Head of caudate nucleus (tissue), 42 donors: Measurements from ENCODE around the gene FOXM1.
A peak's percentile ranks its signal among the peaks of the same experiment; 100 is the strongest.
"Not testable (repeated sequence)": the region's sequence is repeated elsewhere in the genome, so short reads cannot be mapped to it uniquely, and the experiment has no call there.

Source experiments
- DNase-seq, 42 donors: peaks; one replicate each; pipeline versions ENCODE4 v3.0.0 to v3.0.0-alpha.2; 2020 to 2021; ENCODE audit warnings: mixed read lengths in 7 of 42
- intact Hi-C: fragments of 100-400 bp; cut with DNase I; formaldehyde crosslinking; loops from one replicate; pipeline ENCODE4 v1.15.0; 2022

The FOXM1 gene

DNA sequence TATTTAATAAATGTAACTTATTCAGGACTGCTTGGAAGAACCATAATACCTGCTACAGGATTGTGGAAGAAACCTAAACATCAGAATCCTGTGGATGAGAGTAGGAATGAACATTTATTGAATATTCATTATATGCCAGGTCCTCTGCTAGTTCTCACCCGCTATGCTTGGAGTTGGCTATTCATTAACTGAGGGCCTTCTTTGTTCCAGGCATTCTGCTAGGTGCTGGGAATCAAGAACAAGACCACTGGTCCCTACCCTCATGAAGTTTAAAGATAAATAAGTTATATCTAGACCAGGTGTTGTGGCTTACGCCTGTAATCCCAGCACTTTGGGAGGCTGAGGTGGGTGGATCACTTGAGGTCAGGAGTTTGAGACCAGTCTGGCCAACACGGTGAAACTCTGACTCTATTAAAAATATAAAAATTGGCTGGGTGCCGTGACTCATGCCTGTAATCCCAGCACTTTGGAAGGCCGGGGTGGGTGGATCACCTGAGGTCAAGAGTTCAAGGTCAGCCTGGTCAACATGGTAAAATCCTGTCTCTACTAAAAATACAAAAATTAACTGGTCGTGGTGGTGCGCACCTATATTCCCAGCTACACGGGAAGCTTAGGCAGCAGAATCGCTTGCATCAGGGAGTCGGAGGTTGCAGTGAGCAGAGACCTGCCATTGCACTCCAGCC, 9.9 kb upstream of the FOXM1 start:
- intact Hi-C loops, result loop anchor here (10.0 kb wide), 1 partner anchor 148 kb away; no protein-coding TSS in a partner anchor
- DNase-seq, result peak in 1 of 42 donors; percentile 34

DNA sequence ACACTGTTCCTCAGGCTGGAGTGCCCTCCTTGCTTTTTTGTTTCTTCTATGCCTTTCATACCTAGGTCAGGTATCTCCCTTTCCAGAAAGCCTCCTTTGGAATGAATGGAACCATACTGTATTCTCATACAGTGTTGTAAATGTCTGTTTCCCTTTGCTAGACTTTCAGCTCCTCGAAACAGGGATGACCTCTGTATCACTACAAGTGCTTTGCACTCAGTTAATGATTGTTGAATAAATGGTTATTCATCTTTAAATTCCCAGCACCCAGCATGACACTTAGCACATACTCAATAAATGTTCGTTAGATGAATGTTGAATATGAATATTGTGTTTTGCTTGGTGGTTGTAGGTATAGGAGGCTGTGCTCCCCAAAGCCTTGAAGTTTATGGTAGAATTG, 7.8 kb upstream of the FOXM1 start:
- intact Hi-C loops, result loop anchor here (10.0 kb wide), 1 partner anchor 150 kb away; no protein-coding TSS in a partner anchor
- DNase-seq, result no peak

- intact Hi-C loops, result loop anchor here (10.0 kb wide), 2 partner anchors 85 to 155 kb away; partner anchors contain the start of gene FKBP4
- no peak for DNase-seq
Measured at GRCh38 chr12:2879853-2880252, 2.9 kb upstream of the FOXM1 start.

- intact Hi-C loops, result loop anchor here (10.0 kb wide), 1 partner anchor 83 kb away; the partner anchor contains the start of gene FKBP4
- peak in 6 of 42 donors; percentile 2 to 33 (median 15) for DNase-seq
Measured at GRCh38 chr12:2877953-2878732, 1.2 kb upstream of the FOXM1 start.

- peak in 4 of 42 donors; percentile 9 to 44 (median 16) for DNase-seq
- intact Hi-C loops, result loop anchor here (10.0 kb wide), 1 partner anchor 82 kb away; the partner anchor contains the start of gene FKBP4
Measured at GRCh38 chr12:2876431-2877046, 435 bp downstream of the FOXM1 start.

DNA sequence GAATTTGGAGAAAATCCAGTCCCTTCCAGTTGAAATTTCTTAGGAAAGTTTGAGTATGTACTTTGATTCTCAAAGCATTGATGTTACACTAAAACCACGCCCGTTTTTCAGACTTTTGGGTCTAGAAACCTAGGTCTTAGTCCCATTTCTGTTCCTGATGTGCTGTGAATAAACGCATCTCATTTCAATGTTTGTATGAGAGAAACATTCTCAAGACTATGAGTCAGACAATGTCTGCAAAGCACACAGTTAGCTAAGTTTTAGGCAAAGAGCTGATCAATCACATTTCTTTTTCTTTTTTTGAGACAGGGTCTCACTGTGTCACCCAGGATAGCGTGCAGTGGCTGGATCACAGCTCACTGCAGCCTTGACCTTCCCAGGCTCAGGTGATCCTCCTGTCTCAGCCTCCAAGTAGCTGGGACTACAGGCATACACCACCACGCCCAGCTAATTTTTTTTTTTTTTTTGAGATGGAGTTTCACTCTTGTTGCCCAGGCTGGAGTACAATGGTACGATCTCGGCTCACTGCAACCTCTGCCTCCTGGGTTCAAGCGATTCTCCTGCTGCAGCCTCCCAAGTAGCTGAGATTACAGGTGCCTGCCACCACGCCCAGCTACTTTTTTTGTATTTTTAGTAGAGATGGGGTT, 7.9 kb downstream of the FOXM1 start:
- intact Hi-C loops, DNase-seq: not testable (repeated sequence)

DNA sequence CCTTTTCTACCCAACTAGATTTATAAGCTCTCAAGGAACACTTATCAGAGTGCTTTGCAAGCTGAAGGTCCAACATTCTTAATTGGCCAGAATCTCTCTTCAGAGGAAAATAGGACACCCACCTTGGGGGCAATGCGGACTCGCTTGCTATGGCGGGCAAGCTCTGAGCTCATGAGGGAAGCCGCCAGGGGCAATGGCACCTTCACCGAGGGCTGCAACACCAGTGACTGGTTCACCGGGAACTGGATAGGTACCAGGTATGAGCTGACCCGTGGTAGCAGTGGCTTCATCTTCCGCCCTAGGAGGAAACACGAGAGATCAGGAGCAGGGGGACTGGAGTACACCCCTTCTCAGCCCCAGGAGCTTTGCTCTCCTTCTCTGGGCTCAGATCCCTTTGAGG, 12.8 kb downstream of the FOXM1 start:
- intact Hi-C loops, result no loop called here
- DNase-seq, result peak in 1 of 42 donors; percentile 6

GRCh38 chr12:2863402-2863801, 13.6 kb downstream of the FOXM1 start:
- intact Hi-C loops, DNase-seq: not testable (repeated sequence)

DNA sequence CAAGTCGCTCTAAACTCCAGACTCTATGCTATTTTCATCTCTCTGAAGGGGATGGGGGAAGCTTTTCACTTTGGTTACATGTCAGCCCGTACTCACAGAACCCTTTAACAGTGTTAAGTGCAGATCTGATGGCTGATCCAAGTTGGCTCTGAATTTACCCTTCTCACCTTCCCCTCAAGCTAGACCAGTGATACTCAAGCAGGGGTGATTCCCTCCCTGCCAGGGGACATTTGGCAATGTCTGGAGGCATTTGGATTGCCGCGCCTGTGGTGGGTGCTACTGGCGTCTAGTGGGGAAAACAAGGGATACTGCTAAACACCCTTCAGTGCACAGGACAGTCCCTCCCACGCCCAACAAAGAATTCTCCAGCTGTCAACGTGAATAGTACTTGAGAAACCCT, 14.1 kb downstream of the FOXM1 start:
- intact Hi-C loops, result no loop called here
- DNase-seq, result no peak

DNA sequence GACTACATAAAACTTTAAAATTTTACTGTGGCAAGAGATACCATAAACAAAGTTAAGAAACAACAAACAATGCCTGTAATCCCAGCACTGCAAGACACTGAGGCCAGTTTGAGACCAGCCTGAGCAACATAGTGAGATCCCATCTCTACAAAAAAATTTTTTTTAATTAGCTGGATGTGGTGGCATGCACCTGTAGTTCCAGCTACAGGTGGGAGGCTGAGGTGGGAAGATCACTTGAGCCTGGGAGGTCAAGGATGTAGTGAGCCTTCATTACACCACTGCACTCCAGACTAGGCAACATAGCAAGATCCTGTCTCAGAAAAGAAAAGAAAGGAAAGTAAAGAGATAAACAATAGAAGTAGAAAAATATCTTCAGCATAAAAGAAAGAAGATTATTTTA, 16.8 kb downstream of the FOXM1 start:
- intact Hi-C loops, result no loop called here
- no peak for DNase-seq

DNA sequence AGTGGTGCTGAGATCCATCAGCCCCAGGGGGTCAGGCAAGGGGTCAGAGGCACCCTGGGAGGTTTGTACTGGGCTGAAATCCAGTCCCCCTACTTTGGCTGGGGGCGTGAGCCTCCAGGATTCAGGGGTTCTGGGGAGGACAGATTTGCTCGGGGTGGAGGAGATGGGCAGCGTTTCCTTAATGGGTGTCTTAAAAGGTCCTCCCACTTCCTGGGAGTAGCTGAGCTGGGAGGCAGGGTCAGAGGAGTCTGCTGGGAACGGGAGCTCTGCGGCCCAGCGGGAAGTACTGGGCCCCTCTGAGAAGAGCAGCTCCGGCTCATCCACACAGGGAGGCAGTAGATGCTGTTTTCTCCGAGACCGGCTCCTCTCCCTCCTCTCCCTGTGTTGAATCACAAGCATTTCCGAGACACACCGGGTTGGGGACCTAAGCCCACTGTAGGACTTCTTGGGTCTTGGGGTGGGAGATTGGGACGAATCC, 18.0 kb downstream of the FOXM1 start:
- intact Hi-C loops, result loop anchor here (10.0 kb wide), 1 partner anchor 176 kb away; no protein-coding TSS in a partner anchor
- DNase-seq, result no peak

- no peak for DNase-seq
- intact Hi-C loops, result loop anchor here (10.0 kb wide), 1 partner anchor 176 kb away; no protein-coding TSS in a partner anchor
Measured at GRCh38 chr12:2858334-2858733, 18.6 kb downstream of the FOXM1 start.

DNA sequence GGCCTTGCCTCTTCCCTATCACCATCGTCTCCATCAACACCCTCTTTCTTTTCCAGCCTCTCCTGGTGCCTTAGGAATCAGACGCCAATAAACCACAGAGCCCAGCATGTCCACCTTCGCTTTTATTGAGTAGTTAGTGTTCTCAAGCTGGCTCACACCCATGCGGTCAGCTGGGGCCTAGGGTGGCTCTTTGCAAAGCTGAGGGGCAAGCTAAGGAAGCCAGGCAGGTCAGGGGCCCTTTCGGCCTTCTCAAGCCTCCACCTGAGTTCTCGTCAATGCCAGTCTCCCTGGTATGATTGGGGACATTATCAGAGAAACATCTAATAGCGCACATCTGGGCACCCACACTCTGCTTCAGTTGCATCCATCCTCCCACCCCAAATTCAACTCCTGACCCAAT, 19.4 kb downstream of the FOXM1 start:
- intact Hi-C loops, result loop anchor here (10.0 kb wide), 1 partner anchor 177 kb away; no protein-coding TSS in a partner anchor
- no peak for DNase-seq

DNA sequence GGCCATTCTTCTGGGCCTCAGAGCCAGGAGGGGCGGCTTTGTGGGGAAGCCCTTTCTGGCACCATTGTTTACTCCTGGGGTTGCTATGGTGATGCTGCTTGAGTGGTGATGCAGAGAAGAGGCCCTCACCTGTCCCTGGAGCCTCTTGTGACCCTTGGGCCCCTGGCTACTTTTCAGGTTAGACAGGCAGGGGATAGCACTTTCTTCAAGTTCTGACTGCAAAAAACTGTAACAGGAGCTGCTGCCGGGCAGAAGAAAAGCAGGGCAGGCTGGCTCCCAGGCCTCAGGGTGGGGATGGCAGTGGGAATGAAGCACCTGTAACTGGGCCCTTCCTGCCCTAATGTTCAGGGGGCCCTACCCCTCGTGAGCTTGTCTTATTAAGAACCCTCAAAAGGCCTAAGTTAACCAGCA, 19.9 kb downstream of the FOXM1 start, which contains the start of gene TEX52:
Gene TEX52 (minus strand): TSS at position 19 of the 411 bp plus-strand sequence. CDS start 13 bp downstream, at position 6.
- intact Hi-C loops, result loop anchor here (10.0 kb wide), 1 partner anchor 178 kb away; no protein-coding TSS in a partner anchor

DNA sequence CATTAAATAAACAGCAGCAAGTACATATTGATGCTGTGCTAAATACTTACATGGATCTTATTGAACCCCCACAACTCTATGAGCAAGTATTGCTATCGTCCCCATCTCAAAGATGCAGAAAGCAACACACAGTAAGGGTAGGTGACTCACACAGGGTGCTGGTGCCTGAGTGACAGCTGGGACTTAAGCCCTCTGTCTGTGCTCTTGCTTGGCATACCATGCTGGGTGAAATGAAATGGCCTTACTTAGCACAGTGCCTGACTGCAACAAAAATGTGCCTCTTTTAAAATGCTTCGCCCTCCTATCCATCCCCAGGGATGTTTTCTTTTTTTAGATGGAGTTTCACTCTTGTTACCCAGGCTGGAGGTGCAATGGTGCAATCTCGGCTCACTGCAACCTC, 20.9 kb downstream of the FOXM1 start:
- DNase-seq, result no peak
- intact Hi-C loops, result loop anchor here (10.0 kb wide), 1 partner anchor 179 kb away; no protein-coding TSS in a partner anchor

More for the DNA sequence above, 19.9 kb downstream of the FOXM1 start, which contains the start of gene TEX52:
- no peak for DNase-seq

- no peak for DNase-seq
- intact Hi-C loops, result loop anchor here (10.0 kb wide), 1 partner anchor 179 kb away; no protein-coding TSS in a partner anchor
Measured at GRCh38 chr12:2855546-2855945, 21.4 kb downstream of the FOXM1 start.

- DNase-seq, result no peak
- intact Hi-C loops, result loop anchor here (10.0 kb wide), 1 partner anchor 180 kb away; no protein-coding TSS in a partner anchor
Measured at GRCh38 chr12:2854669-2855453, 22.1 kb downstream of the FOXM1 start.
